Astrocyte (in vitro differentiated cells and primary cell): Measurements from ENCODE around the gene NRF1. TPM values are rescaled to one million over a fixed set of nuclear protein-coding genes. Genes with fewer than 3 reads are reported as not detected.
"Not testable (repeated sequence)": the region's sequence is repeated elsewhere in the genome, so short reads cannot be mapped to it uniquely, and the experiment has no call there.

ENCODE experiments used
- DNase-seq: peaks from one replicate; pipeline ENCODE4 v3.0.0-alpha.2; 2010; ENCODE audit warnings: low read depth
- FAIRE-seq: peaks from 2 replicates; lab custom pipeline; 2011; peaks lifted over from hg19 to GRCh38; lab: Jason Lieb, UNC
- H2AFZ ChIP-seq: 2 replicates; pipeline ENCODE4 v1.6.0; 2012; ENCODE audit warnings: low read depth, low read length, inconsistent platforms
- H3K27ac ChIP-seq: 2 replicates; pipeline ENCODE4 v1.5.1; 2011; ENCODE audit warnings: low read depth, low read length, inconsistent platforms
- H3K27me3 ChIP-seq: 2 replicates; pipeline ENCODE4 v1.6.0; 2011; ENCODE audit warnings: low read length, inconsistent platforms; ENCODE audit not compliant: insufficient read depth
- H3K36me3 ChIP-seq: 2 replicates; pipeline ENCODE4 v1.5.1; 2011; ENCODE audit warnings: low read length, inconsistent platforms; ENCODE audit not compliant: insufficient read depth
- H3K4me1 ChIP-seq: 2 replicates; pipeline ENCODE4 v1.5.1; 2011; ENCODE audit warnings: low read length, inconsistent platforms; ENCODE audit not compliant: insufficient read depth
- H3K4me2 ChIP-seq: 2 replicates; pipeline ENCODE4 v1.6.0; 2012; ENCODE audit warnings: low read length, inconsistent platforms
- H3K4me3 ChIP-seq: 2 replicates; pipeline ENCODE4 v1.5.1; 2011; ENCODE audit warnings: low read depth, mild to moderate bottlenecking, low read length, inconsistent platforms; ENCODE audit not compliant: insufficient read depth
- H3K79me2 ChIP-seq: 2 replicates; pipeline ENCODE4 v1.6.0; 2012; ENCODE audit warnings: mild to moderate bottlenecking, low read length, inconsistent platforms; ENCODE audit not compliant: insufficient read depth
- H3K9ac ChIP-seq: 2 replicates; pipeline ENCODE4 v1.6.0; 2012; ENCODE audit warnings: mild to moderate bottlenecking, low read length, inconsistent platforms
- H3K9me3 ChIP-seq: 2 replicates; pipeline ENCODE4 v1.5.1; 2012; ENCODE audit warnings: low read depth, mild to moderate bottlenecking, low read length, inconsistent platforms; ENCODE audit not compliant: insufficient read depth
- H4K20me1 ChIP-seq: 2 replicates; pipeline ENCODE4 v1.6.0; 2012; ENCODE audit warnings: low read length, inconsistent platforms; ENCODE audit not compliant: insufficient read depth
- H3K27ac Mint-ChIP-seq: one replicate; pipeline ENCODE4 v1.8.0; 2021; ENCODE audit warnings: mild to moderate bottlenecking, mixed read lengths; ENCODE audit not compliant: unreplicated experiment
- H3K27me3 Mint-ChIP-seq: one replicate; pipeline ENCODE4 v1.8.0; 2021; ENCODE audit warnings: low read depth, mixed read lengths; ENCODE audit not compliant: unreplicated experiment
- H3K36me3 Mint-ChIP-seq: one replicate; pipeline ENCODE4 v1.8.0; 2021; ENCODE audit warnings: low read depth, mixed read lengths; ENCODE audit not compliant: unreplicated experiment
- H3K4me1 Mint-ChIP-seq: one replicate; pipeline ENCODE4 v1.8.0; 2021; ENCODE audit warnings: low read depth, mixed read lengths; ENCODE audit not compliant: unreplicated experiment
- H3K4me3 Mint-ChIP-seq: one replicate; pipeline ENCODE4 v1.8.0; 2021; ENCODE audit warnings: mild to moderate bottlenecking, moderate library complexity, mixed read lengths; ENCODE audit not compliant: unreplicated experiment
- H3K9me3 Mint-ChIP-seq: one replicate; pipeline ENCODE4 v1.8.0; 2021; ENCODE audit warnings: mild to moderate bottlenecking, mixed read lengths; ENCODE audit not compliant: unreplicated experiment
- CTCF ChIP-seq: IDR thresholded peaks from 2 replicates; pipeline ENCODE4 v1.5.1; 2011; ENCODE audit warnings: low read depth, mild to moderate bottlenecking, inconsistent platforms, low read length, moderate library complexity; ENCODE audit not compliant: insufficient read depth
- EZH2 ChIP-seq: IDR thresholded peaks from 2 replicates; pipeline ENCODE4 v1.6.1; 2012; ENCODE audit warnings: mild to moderate bottlenecking, low read length, inconsistent platforms; ENCODE audit not compliant: insufficient read depth
- total RNA-seq: library from RNA; stranded (reverse); gene quantifications from 2 replicates; pipeline ENCODE4 v1.2.1, GENCODE V29; 2021

NRF1 gene
- total RNA-seq, 1 donor from 2014 or later, result 12.7 TPM

GRCh38 chr7:129634361-129635034 lies 23.0 kb downstream of the NRF1 start:
- Mint-ChIP-seq H3K27ac (no peak overlapping the region), H3K27me3 (no peaks in the 10 kb centered on the region), H3K4me3 (no peak overlapping the region), H3K36me3 (peaks cover 2% of the 10 kb centered on the region), H3K9me3 (no peaks in the 10 kb centered on the region), H3K4me1 (no peaks in the 10 kb centered on the region)
- no peak overlapping the region for H3K4me2 ChIP-seq
- peaks cover 34% of the 10 kb centered on the region for H4K20me1 ChIP-seq
- H3K27me3 ChIP-seq, result no peaks in the 10 kb centered on the region
- H2AFZ ChIP-seq, result no peak overlapping the region
- no peak overlapping the region for H3K9ac ChIP-seq
- TF ChIP-seq CTCF (no peak), EZH2 (no peak)
- H3K36me3 ChIP-seq, result no peaks in the 10 kb centered on the region
- no peaks in the 10 kb centered on the region for H3K4me1 ChIP-seq
- no peak for FAIRE-seq
- no peak for DNase-seq
- H3K79me2 ChIP-seq, result peaks cover 64% of the 10 kb centered on the region
- no peak overlapping the region for H3K27ac ChIP-seq
- H3K4me3 ChIP-seq, result no peak overlapping the region
- no peaks in the 10 kb centered on the region for H3K9me3 ChIP-seq

GRCh38 chr7:129635300-129636029 lies 23.9 kb downstream of the NRF1 start:
- H4K20me1 ChIP-seq, result peaks cover 28% of the 10 kb centered on the region
- no peak for FAIRE-seq
- Mint-ChIP-seq H3K27me3 (no peaks in the 10 kb centered on the region), H3K9me3 (no peaks in the 10 kb centered on the region), H3K36me3 (peaks cover 2% of the 10 kb centered on the region), H3K4me1 (no peaks in the 10 kb centered on the region), H3K27ac (no peak overlapping the region), H3K4me3 (no peak overlapping the region)
- H3K27ac ChIP-seq, result no peak overlapping the region
- H3K4me2 ChIP-seq, result no peak overlapping the region
- no peak overlapping the region for H2AFZ ChIP-seq
- H3K9me3 ChIP-seq, result no peaks in the 10 kb centered on the region
- TF ChIP-seq CTCF (peak; percentile 85), EZH2 (no peak)
- peak; percentile 54 for DNase-seq
- no peaks in the 10 kb centered on the region for H3K27me3 ChIP-seq
- no peaks in the 10 kb centered on the region for H3K36me3 ChIP-seq
- no peak overlapping the region for H3K4me3 ChIP-seq
- peaks cover 59% of the 10 kb centered on the region for H3K79me2 ChIP-seq
- H3K4me1 ChIP-seq, result no peaks in the 10 kb centered on the region
- no peak overlapping the region for H3K9ac ChIP-seq

GRCh38 chr7:129636030-129636550 lies 24.6 kb downstream of the NRF1 start:
- DNase-seq, H3K27ac Mint-ChIP-seq, H3K27me3 Mint-ChIP-seq, H3K4me1 ChIP-seq, H3K36me3 ChIP-seq, H3K4me3 ChIP-seq, H3K4me2 ChIP-seq, H3K27me3 ChIP-seq, H3K27ac ChIP-seq, H2AFZ ChIP-seq, H3K9me3 ChIP-seq, H3K4me1 Mint-ChIP-seq, FAIRE-seq, H3K9me3 Mint-ChIP-seq, H3K4me3 Mint-ChIP-seq, H3K9ac ChIP-seq, H3K36me3 Mint-ChIP-seq: not testable (repeated sequence)
- Histone ChIP-seq H3K79me2 (peaks cover 54% of the 10 kb centered on the region), H4K20me1 (peaks cover 28% of the 10 kb centered on the region)
